Loucy (cell line): Measurements from ENCODE around the gene NBL1.

Experiments used
- H2AFZ ChIP-seq: fragments of 200-600 bp; sonication (generic); 2 replicates; pipeline ENCODE4 v1.6.0; 2016; ENCODE audit warnings: antibody characterized with exemption, mild to moderate bottlenecking, low read length, moderate library complexity
- H3F3A ChIP-seq: fragments of 200-600 bp; 2 replicates; pipeline ENCODE4 v1.6.0; 2016; ENCODE audit warnings: antibody characterized with exemption, low read depth, mild to moderate bottlenecking
- H3K27me3 ChIP-seq: fragments of 200-600 bp; sonication (generic); 2 replicates; pipeline ENCODE4 v1.6.1; 2014; ENCODE audit warnings: low read length, mild to moderate bottlenecking; ENCODE audit not compliant: insufficient read depth, poor library complexity, severe bottlenecking
- H3K36me3 ChIP-seq: fragments of 200-600 bp; sonication (generic); 2 replicates; pipeline ENCODE4 v1.6.1; 2016; ENCODE audit warnings: low read length; ENCODE audit not compliant: insufficient read depth
- H3K4me1 ChIP-seq: fragments of 200-600 bp; sonication (generic); 2 replicates; pipeline ENCODE4 v1.5.1; 2014; ENCODE audit warnings: low read length, mild to moderate bottlenecking; ENCODE audit not compliant: insufficient read depth, poor library complexity, severe bottlenecking
- H3K4me2 ChIP-seq: fragments of 200-600 bp; sonication (generic); 2 replicates; pipeline ENCODE4 v1.6.0; 2014; ENCODE audit warnings: antibody characterized with exemption, low read length, low read depth, mild to moderate bottlenecking; ENCODE audit not compliant: poor library complexity, severe bottlenecking
- H3K4me3 ChIP-seq: fragments of 200-600 bp; sonication (generic); 2 replicates; pipeline ENCODE4 v1.5.1; 2014; ENCODE audit warnings: low read length, mild to moderate bottlenecking, mixed read lengths; ENCODE audit not compliant: poor library complexity, severe bottlenecking
- H3K79me2 ChIP-seq: fragments of 200-600 bp; sonication (generic); 2 replicates; pipeline ENCODE4 v1.6.1; 2014; ENCODE audit warnings: low read length; ENCODE audit not compliant: insufficient read depth
- H3K9ac ChIP-seq: fragments of 200-600 bp; sonication (generic); 2 replicates; pipeline ENCODE4 v1.6.0; 2014; ENCODE audit warnings: mild to moderate bottlenecking, low read depth, low read length, moderate library complexity; ENCODE audit not compliant: poor library complexity, severe bottlenecking
- H3K9me2 ChIP-seq: fragments of 200-600 bp; sonication (generic); replicated peaks from 2 replicates; pipeline ENCODE4 v1.6.1; 2016; ENCODE audit warnings: low read depth, low read length, mixed read lengths
- H3K9me3 ChIP-seq: fragments of 200-600 bp; sonication (generic); 2 replicates; pipeline ENCODE4 v1.6.1; 2014; ENCODE audit warnings: mild to moderate bottlenecking, antibody characterized with exemption, low read length, low read depth; ENCODE audit not compliant: insufficient read depth
- H4K20me1 ChIP-seq: fragments of 200-600 bp; sonication (generic); 2 replicates; pipeline ENCODE4 v1.6.0; 2014; ENCODE audit warnings: antibody characterized with exemption, low read length, mild to moderate bottlenecking; ENCODE audit not compliant: insufficient read depth, poor library complexity, severe bottlenecking
- CTCF ChIP-seq: fragments of 200-600 bp; sonication (generic); conservative IDR thresholded peaks from 2 replicates; pipeline ENCODE4 v1.5.1; 2014; ENCODE audit warnings: mild to moderate bottlenecking, antibody characterized with exemption, low read length
- EZH2phosphoT487 ChIP-seq: fragments of 200-600 bp; IDR thresholded peaks from 2 replicates; pipeline ENCODE4 v1.6.1; 2018; ENCODE audit warnings: antibody characterized with exemption, mild to moderate bottlenecking, moderate library complexity, borderline replicate concordance

Gene NBL1

GRCh38 chr1:19668888-19669287 lies 24.8 kb downstream of the NBL1 start:
- Histone ChIP-seq H3K36me3 (no peaks in the 10 kb centered on the region), H3K9me3 (no peaks in the 10 kb centered on the region), H3F3A (no peaks in the 10 kb centered on the region), H3K9ac (no peak overlapping the region), H3K4me2 (no peak overlapping the region), H3K9me2 (no peaks in the 10 kb centered on the region), H3K79me2 (no peaks in the 10 kb centered on the region), H2AFZ (no peak overlapping the region), H3K4me1 (no peaks in the 10 kb centered on the region), H4K20me1 (no peaks in the 10 kb centered on the region), H3K4me3 (no peak overlapping the region), H3K27me3 (no peaks in the 10 kb centered on the region)
- TF ChIP-seq EZH2phosphoT487 (no peak), CTCF (no peak)

GRCh38 chr1:19670787-19671186 lies 26.7 kb downstream of the NBL1 start:
- TF ChIP-seq EZH2phosphoT487 = no peak
- no peak for TF ChIP-seq CTCF
- Histone ChIP-seq H3K79me2 (no peaks in the 10 kb centered on the region), H3K9me2 (no peaks in the 10 kb centered on the region), H3K9ac (no peak overlapping the region), H2AFZ (no peak overlapping the region), H3F3A (no peaks in the 10 kb centered on the region), H3K4me1 (no peaks in the 10 kb centered on the region), H3K4me3 (no peak overlapping the region), H4K20me1 (no peaks in the 10 kb centered on the region), H3K9me3 (no peaks in the 10 kb centered on the region), H3K36me3 (no peaks in the 10 kb centered on the region), H3K27me3 (no peaks in the 10 kb centered on the region), H3K4me2 (no peak overlapping the region)

GRCh38 chr1:19672237-19672636 lies 28.1 kb downstream of the NBL1 start:
- Histone ChIP-seq H3K4me2 (no peak overlapping the region), H3F3A (no peaks in the 10 kb centered on the region), H3K79me2 (no peaks in the 10 kb centered on the region), H3K27me3 (no peaks in the 10 kb centered on the region), H3K4me1 (no peaks in the 10 kb centered on the region), H3K9me2 (no peaks in the 10 kb centered on the region), H3K9ac (no peak overlapping the region), H2AFZ (no peak overlapping the region), H3K36me3 (no peaks in the 10 kb centered on the region), H3K9me3 (no peaks in the 10 kb centered on the region), H4K20me1 (no peaks in the 10 kb centered on the region), H3K4me3 (no peak overlapping the region)
- no peak for TF ChIP-seq EZH2phosphoT487

- Histone ChIP-seq H3K4me2 (no peak overlapping the region), H3K36me3 (no peaks in the 10 kb centered on the region), H3K9me3 (no peaks in the 10 kb centered on the region), H3K27me3 (no peaks in the 10 kb centered on the region), H3F3A (no peaks in the 10 kb centered on the region), H3K9ac (no peak overlapping the region), H2AFZ (no peak overlapping the region), H3K9me2 (no peaks in the 10 kb centered on the region), H3K4me3 (no peak overlapping the region), H4K20me1 (no peaks in the 10 kb centered on the region), H3K79me2 (no peaks in the 10 kb centered on the region), H3K4me1 (no peaks in the 10 kb centered on the region)
- no peak for TF ChIP-seq CTCF
- TF ChIP-seq EZH2phosphoT487 = no peak
These were observed 31.7 kb downstream of the NBL1 start for GRCh38 chr1:19675797-19676196.
